Measurements from ENCODE around the gene KMT2C.
A peak's percentile ranks its signal among the peaks of the same experiment; 100 is the strongest.
"Not testable (repeated sequence)": the region's sequence is repeated elsewhere in the genome, so short reads cannot be mapped to it uniquely, and the experiment has no call there.

KMT2C gene

DNA sequence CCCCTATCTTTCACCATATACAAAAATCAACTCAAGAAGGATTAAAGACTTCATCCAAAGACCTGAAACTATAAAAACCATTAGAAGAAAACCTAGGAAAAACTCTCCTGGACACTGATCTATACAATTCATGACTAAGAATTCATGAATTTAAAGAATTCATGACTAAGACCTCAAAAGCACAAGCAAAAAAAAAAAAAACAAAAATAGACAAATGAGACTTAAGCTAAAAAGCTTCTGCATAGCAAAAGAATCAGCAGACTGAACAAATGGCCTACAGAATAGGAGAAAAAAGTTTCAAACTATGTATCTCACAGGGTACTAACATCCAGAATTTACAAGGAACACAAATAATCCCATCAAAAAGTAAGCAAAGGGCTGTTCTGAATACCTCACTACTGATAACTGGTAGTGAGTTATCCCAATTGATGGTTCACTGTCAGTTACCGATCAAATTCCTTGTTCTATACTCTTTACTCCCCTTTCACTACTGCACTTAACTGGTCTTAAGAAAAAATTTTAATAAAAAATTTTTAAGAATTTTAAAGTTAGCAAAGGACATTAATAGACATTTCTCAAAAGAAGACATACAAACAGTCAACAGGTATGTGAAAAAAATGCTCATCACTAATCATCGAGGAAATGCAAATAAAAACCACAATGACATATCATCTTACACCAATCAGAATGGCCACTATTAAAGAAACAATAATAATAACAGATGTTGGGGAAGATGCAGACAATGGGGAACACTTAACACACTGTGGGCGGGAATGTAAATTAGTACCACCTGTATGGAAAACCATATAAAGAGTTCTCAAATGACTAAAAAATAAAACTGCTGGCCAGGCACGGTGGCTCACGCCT lies 33.2 kb downstream of the KMT2C start:
- no peak for DNase-seq (ENCODE audit: low read depth)

DNA sequence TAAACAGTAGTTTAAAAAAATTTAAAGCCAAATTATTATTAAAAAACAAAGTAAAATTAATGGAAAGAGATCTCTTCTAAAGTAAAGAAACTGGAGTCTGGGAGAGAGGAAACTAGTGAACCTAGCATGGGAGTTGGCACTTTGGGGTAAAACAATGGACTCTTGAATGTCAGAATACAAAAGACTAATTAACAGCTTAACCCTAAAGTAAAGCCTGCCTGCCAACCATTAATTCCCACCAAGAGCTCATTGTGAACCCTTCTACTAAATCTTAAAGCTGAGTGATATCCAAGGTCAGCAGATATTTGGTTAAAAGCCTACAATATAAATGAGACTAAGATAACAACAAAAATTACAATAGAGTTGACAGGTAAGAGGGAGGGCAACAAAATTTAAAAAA lies 36.5 kb downstream of the KMT2C start:
- no peak for DNase-seq (ENCODE audit: low read depth)

DNA sequence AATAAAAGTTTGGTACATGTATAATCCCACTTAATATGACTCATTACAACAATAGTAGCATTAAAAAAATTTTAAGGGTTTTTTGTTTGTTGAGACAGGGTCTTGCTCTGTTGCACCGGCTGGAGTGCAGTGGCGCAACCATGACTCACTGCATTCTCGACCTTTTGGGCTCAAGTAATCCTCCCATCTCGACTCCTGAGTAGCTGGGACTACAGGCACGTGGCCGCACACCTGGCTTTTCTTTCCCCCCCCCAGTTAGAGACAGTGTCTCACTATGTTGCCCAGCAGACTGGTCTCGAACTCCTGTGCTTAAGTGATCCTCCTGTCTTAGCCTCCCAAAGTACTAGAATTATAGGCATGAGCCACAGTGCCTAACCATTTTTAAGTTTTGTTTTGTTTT lies 40.7 kb downstream of the KMT2C start:
- no peak for DNase-seq (ENCODE audit: low read depth)

DNA sequence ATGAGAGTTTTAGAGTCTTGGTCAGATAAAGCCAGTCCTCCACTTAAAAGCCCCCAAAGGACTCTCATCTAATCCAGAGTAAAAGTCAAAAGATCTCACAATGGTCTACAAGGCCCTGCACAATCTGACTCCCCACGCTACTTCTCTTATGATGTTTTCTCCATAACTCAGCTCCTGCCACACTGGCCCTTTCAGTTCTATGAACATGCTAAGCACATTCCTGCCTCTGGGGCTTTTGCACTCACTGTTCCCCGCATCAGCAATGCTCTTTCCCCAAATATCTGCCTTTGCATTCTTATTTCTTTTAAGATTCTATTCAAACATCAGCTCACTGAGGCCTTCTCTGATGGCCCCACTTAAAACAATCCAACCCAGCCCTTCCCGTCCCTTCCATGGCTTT lies 41.6 kb downstream of the KMT2C start:
- not testable (repeated sequence) for DNase-seq (ENCODE audit: low read depth)

DNA sequence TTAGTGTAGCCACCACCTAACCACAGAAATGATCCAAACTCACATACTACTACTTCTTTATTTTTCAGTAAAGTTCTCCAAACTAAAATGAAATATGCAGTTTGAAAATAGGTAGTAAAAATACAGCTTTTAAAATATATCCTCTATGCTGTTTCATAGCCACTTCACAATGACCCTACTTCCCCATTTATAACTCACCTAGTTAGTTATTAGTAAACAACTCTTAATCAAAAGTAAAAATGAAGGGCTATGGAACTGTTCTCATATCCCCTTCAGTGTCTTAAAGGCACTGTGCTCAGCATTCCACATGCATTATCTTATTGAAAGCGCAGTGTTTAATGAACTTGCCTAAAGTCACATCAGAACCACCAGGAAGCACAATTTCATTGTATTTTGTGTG lies 43.5 kb downstream of the KMT2C start:
- DNase-seq (ENCODE audit: low read depth) = no peak

DNA sequence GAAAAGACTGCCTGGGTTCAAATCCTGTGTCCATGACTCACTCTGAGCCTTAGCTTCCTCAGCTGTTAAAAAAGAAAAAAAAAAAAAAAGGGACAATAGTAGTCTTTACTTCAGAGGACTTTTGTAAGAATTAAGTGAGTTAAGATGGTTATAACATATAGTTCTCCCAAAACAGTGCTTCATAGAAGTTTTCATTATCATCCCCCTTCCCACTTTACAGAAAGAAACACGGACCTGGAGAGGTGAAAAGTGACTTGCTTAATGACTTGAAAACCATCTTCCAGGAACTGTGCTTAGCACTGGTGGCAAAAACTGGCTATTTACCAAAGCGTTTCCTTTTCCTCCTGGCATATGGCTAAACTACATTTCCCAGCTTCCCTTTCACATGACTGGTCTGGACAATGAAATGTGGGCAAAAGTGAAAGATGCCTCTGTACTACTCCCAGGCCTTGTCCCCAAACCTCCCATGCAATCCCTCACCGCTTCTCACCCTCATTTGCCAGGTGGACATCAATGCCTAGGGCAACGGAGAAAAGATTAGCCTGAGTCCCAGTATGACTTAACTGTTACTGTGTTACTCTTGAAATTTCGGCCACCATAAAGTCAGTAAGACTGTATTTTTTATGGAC lies 49.6 kb downstream of the KMT2C start:
- not testable (repeated sequence) for DNase-seq (ENCODE audit: low read depth)

DNA sequence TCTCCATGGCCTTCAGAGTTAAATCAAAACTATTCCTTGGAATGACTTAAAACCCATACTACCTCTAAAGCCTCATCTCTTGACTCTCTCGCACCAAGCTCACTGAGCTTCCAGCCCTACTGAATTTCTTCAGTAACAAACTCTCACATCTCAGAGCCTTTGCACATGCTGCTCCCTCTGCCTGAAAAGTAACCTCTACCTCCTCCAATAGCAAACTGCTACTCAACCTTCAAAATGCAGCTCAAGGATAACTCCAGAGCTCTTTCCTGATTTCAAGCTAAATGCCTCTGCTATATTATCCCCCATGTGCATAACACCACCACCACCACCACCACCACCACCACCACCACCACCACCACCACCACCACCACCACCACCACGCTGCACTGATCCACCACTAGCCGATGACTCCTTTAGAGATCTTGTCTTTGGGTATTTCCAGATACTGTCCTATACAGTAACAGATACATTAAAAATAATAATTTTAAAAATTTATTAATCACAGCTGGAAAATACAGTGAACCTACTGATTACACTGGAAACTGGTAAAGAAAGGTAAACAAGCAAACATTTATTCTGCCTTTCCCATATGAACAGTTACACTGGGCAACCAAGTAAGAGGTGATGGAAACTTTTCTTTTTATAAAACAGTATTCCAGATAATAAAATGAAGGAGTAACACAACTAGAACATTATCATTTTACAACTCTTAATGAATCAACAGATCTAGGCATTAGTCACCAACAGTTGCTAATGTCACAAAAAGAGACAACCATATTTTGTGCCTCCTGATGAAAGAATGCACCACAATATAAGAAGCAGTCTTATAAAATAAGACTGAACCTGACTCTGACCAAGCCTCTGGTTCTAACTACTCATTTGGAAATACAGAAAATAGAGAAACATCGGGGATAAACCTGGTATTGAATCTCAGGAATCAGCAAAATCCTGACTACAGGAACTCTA lies 51.3 kb downstream of the KMT2C start:
- not testable (repeated sequence) for DNase-seq (ENCODE audit: low read depth)

DNA sequence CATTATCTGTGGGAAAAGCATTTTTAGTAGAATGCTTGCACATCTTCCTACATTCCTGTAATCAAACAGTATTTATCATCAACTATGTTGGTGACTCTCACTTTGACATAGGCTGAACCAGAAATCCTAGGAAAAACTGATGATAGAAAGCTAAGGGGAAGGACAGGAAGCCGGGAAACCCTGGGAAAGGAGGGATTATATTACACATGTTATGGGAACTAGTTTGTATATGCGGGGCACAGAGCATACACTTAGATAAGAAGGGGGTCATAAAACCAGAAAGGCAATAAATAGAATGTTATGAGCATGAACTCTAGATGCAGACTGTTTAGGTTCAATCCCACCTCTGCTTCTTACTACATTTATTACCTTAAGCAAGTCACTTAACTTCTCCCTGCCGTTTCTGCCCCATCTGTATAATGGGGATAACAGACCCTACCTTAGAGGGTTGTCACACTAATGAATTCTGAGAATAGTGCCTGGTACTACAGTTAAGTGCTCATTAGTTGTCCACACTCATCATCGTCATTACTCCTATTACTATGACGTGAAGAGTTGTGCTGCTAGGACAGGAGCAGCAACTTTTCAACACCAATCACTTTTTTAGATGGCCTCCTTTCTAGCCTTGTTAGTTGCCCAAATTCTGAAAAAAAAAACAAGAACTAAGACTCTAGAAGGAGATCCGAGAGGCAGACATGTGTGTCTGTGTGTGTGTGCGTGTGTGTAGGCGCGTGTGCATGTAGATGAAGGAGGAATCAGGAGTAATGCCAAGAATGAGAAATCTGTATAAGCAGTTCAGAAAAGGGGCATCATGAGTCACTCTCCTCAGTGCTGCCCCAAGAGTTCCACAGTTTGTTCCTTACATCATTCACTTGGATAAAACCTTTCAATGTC lies 52.2 kb downstream of the KMT2C start:
- peak; percentile 78 for DNase-seq (ENCODE audit: low read depth)

DNA sequence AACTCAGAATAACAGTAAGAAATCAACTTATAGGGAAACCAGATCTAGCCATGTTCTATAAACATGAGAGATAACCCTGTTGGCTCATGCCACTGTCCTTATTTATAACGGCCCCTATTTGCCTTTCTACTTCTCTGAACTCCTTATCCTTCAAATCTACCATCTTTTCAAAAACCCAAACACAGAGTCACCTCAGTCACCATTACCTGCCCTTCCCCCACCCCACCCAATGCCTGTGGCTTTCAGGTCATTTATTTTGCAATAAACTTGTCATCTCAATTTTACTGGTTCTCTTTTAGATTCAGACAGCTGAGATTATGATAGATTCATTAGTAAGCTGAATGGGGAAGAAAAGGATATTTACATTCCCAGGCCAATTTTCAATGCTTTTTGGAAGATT lies 53.6 kb downstream of the KMT2C start:
- DNase-seq (ENCODE audit: low read depth) = no peak

DNA sequence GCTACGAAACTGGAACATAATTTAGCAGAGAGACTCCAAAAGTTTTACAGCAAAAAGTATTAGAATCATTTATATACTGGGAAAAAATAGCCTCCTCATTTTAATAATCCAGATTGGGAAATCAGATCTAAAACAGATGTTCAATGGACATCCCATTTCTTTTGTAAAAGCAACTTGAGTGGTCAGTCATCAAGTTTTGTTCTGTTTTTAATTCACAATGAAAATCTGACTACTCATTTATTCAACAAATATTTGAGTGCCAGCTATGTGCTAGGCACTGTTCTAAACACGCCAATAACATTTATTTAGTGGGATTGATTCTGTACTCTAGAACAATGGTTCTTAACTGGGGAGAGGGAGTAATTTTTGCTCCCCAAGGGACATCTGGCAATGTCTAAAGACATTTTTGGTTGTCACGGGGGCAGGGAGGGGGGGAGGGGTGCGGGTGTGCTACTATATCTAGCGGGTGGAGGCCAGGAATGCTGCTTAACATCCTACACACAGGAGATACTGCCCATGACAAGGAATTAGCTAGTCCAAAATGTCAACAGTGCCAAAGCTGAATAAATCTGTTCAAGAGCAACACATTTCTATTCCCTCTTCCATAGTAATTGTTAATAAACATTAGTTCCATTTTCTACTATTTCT lies 54.7 kb downstream of the KMT2C start:
- DNase-seq (ENCODE audit: low read depth) = not testable (repeated sequence)

DNA sequence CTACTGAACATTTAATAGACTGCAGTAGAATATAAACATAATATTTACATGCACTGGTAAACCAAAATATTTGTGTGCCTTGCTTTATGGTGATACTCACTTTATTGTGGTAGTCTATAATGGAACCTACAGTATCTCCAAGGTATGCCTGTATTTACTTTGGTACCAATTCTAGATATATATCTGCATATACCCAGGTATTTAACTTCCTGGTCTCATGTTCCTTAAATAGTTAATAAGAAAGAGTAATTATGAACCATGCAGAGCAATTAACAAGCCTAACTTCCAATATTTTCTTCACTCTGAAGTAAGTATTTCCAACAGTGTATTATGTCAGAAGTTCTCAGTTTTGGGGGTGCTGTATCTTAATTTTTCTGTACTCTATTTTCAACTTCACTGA lies 57.3 kb downstream of the KMT2C start:
- DNase-seq (ENCODE audit: low read depth) = not testable (repeated sequence)

DNA sequence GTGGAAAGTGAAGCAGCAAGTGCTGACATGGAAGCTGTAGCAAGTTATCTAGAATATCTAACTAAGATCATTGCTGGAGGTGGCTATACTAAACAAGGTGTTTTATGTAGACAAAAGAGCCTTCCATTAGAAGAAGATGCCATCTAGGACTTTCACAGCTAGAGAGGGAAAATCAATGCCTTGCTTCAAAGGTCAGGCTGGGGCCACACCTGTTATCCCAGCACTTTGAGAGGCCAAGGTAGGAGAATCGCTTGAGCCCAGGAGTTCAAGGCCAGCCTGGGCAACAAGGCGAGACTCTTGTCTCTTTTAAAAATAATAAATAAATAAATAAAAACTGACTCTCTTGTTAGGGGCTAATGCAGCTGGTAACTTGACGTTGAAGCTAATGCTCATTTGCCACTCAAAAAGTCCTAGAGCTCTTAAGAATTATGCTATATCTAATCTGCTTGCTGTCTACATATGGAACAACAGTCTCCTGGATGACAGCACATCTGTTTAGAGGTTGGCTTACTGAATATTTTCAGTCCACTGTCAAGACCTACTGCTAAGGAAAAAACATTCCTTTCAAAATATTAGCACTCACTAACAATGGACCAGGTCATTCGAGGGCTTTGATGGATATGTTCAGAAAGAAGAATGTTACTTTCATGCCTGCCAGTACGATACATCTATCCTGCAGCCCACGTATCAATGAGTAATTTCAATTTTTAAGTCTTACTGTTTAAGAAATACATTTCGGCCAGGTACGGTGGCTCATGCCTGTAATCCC lies 58.9 kb downstream of the KMT2C start:
- DNase-seq (ENCODE audit: low read depth) = not testable (repeated sequence)

DNA sequence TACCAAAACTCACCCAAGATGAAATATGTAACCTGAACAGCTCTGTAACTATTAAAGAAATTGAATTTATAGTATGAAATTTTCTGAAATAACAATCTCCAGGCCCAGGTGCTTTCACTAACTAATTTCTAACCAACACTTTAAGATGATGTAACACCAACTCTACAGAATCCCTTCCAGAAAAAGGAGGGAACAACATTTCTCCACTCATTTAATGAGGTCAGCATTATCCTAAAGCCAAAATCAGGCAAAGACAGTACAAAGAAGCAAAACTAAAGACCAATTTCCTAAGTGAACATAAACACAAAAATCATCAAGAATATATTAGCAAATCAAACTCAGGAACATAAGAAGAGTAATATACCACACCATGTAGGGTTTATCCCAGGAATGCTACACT lies 65.5 kb downstream of the KMT2C start:
- DNase-seq (ENCODE audit: low read depth) = no peak

DNA sequence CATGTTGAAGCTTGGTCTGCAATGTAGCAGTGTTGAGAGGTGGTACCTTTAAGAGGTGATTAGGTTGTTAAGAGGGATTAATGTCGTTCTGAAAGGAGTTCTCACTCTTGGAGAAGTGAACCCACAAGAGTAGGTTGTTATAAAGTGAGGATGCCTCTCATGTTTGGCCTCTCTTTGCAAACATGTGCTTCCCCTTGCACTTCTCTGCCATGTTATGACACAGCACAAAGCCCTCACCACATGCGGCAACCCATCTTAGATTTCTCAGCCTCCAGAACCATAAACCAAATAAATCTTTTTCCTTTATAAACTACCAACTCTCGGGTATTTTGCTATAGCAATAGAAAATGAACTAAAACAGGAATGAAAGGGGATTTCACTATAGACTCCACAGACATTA lies 66.3 kb downstream of the KMT2C start:
- DNase-seq (ENCODE audit: low read depth) = no peak

DNA sequence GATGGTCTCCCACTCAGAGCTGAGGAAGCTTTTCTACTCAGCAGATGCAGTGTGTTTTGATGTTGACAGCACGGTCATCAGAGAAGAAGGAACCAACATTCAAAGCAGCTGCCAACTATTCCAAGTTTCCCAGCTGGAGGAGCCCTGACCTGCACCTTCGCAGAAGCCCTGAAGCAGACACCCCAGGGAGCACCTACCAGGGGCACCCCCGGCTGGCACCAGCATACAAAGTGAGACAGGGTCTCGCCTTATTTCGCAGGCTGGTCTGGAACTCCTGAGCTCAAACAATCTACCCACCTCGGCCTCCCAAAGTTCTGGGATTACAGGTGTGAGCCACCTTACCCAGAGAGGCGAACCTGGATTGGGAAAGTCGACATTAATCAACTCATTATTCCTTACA lies 68.6 kb downstream of the KMT2C start:
- DNase-seq (ENCODE audit: low read depth) = no peak

DNA sequence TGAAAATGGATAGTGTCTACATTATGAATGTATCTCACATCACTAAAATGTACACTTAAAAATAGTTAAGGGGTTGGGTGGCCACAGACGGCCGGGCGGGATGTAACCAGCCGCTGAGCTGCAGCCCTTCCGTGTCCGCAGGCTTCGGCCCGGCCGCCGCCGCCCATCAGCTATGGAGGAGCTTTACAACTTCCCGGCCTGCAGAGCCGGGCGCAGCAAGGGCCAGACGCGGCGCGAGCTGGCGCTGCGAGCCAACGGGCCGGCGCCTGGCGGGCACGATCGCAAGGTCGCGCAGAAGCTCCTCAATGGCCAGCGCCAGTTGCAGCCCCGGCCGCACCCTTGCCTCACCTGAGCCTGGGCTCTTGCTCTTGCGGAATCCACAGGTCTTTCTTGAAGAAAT lies 69.1 kb downstream of the KMT2C start:
- DNase-seq (ENCODE audit: low read depth) = no peak

DNA sequence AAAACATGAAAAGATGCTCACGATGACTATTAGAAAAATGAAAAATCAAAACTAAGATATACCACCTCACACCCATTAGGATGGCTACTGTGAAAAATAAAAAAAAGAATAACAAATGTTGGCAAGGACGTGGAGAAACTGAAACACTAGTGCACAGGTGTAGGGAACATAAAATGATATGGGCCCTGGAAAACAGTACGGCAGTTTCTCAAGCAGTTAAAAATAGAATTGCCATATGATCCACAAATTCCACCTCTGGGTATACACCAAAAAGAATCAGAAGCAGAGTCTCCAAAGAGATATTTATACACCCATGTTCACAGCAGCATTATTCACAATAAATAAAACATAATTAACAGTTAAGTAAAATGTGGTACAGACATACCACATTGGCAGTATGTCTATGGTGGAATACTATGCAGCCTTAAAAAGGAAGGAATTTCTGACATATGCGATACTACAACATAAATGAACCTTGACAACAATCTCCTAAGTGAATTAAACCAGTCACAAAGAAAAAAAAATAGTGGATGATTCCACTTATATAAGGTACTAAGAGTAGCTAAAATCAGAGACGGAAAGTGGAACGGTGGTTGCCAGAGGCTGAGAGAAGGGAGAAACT lies 69.7 kb downstream of the KMT2C start:
- DNase-seq (ENCODE audit: low read depth) = no peak

DNA sequence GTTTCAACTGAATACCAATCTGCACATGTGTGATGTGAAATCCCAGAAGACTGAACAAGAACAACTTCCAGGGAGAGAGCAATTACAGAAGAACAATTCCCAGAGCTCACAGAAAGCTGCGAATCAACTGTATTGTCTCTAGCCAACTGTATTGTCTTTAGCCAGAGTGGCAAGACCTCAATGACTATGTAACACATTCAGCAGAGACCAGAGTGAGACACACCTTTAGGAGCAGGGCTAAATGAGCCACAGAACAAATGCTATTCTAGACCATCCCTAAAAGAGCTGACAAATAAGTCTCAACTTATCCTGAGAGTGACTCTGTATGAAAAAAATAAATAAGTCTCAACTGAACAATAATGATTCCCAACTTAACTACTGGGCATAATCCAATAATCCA lies 72.0 kb downstream of the KMT2C start:
- DNase-seq (ENCODE audit: low read depth) = no peak

DNA sequence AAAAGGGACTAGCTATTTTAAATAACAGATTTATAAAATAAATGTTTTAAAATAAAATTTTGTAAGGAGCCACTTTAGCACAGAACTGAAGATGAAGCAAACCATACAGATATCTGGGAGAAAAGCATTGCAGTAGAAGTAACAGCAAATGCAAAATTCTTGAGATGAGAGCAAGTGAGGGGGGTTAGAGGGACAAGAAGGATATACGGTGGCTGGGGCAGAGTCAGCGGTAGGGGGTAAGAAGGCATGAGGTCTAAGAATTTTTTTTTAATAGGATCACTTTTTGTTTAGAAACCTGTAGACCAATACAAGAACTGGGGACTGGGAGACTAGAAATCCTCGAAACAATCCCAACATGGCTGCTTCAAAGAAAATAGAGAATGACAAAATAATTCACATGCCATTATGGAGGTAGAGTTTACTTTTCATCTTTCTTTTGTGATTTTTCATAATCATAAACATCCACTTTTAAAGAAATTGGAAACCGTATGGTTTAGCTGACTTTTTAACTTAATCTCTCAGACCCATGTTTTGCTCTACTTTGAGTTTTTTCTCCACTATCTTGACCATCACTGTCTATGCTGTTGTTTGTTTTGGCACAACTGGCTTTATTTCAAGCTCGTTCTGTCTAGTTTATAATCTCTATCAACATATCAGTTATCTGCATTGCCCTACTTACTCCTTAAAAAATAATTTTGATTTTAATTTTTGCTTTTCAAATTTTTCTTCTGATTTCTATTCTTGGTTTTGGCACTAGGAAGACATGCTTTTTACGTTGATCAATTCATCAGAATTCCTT lies 73.5 kb downstream of the KMT2C start:
- DNase-seq (ENCODE audit: low read depth) = no peak
